GM12864 (cell line): ENCODE results near the gene RPLP2.

Experiments used
- DNase-seq: peaks from one replicate; pipeline ENCODE4 v3.0.0-alpha.2; 2011; ENCODE audit warnings: low read depth
- H3K4me3 ChIP-seq: 2 replicates; pipeline ENCODE4 v1.5.1; 2011; ENCODE audit warnings: mild to moderate bottlenecking, low read depth, low read length, control low read depth
- CTCF ChIP-seq: IDR thresholded peaks from 2 replicates; pipeline ENCODE4 v1.5.1; 2011; ENCODE audit warnings: low read depth, mild to moderate bottlenecking, moderate library complexity, low read length, control low read depth, inconsistent platforms; ENCODE audit errors: missing control alignments

RPLP2 gene

GRCh38 chr11:811446-812245, 1.9 kb downstream of the RPLP2 start:
- peak overlapping the region; percentile 100 for H3K4me3 ChIP-seq
- no peak for TF ChIP-seq CTCF
- DNase-seq = no peak

GRCh38 chr11:812390-812789, 2.6 kb downstream of the RPLP2 start:
- no peak for TF ChIP-seq CTCF
- no peak for DNase-seq
- H3K4me3 ChIP-seq = no peak overlapping the region

- TF ChIP-seq CTCF = no peak
- DNase-seq = no peak
- no peak overlapping the region for H3K4me3 ChIP-seq
Observed at GRCh38 chr11:813072-813455, 3.3 kb downstream of the RPLP2 start.

- TF ChIP-seq CTCF = no peak
- DNase-seq = no peak
- H3K4me3 ChIP-seq = no peak overlapping the region
Observed at GRCh38 chr11:813456-814096, 3.8 kb downstream of the RPLP2 start.

GRCh38 chr11:815675-816432, 6.1 kb downstream of the RPLP2 start:
- TF ChIP-seq CTCF = no peak
- DNase-seq = no peak
- H3K4me3 ChIP-seq = no peak overlapping the region

GRCh38 chr11:816433-816779, 6.6 kb downstream of the RPLP2 start:
- no peak for DNase-seq
- TF ChIP-seq CTCF = no peak
- H3K4me3 ChIP-seq = no peak overlapping the region
